ENCODE measurements around the gene TMED8. TPM values are rescaled to one million over a fixed set of nuclear protein-coding genes. Genes with fewer than 3 reads are reported as not detected.
A peak's percentile ranks its signal among the peaks of the same experiment; 100 is the strongest.

TMED8 gene
- total RNA-seq, 1 experiment from 2014 or later: 14.2 TPM

- TF ChIP-seq ZNF512 (CRISPR knock-in tag; IDR thresholded peaks at IDR 0.05; ENCODE audit: borderline replicate concordance): no peak
- no peak for TF ChIP-seq AFF4 (CRISPR knock-in tag; IDR thresholded peaks at IDR 0.05; ENCODE audit: borderline replicate concordance)
- TF ChIP-seq SMAD3 (CRISPR knock-in tag; IDR thresholded peaks at IDR 0.05; ENCODE audit: borderline replicate concordance): no peak
- TF ChIP-seq SOX15 (CRISPR knock-in tag; IDR thresholded peaks at IDR 0.05): no peak
These were observed 53.3 kb downstream of the TMED8 start (continued) for GRCh38 chr14:77323571-77323970.

GRCh38 chr14:77322951-77323350 is 53.9 kb downstream of the TMED8 start:
- 0 out of 2 replicates have a peak, but pooled peaks have one; percentile 27 for TF ChIP-seq HMGA2 (CRISPR knock-in tag; IDR thresholded peaks at IDR 0.05)
- TF ChIP-seq ZNF512 (CRISPR knock-in tag; IDR thresholded peaks at IDR 0.05; ENCODE audit: borderline replicate concordance): no peak
- no peaks in the 10 kb centered on the region for H3K9me3 Mint-ChIP-seq
- H3K27me3 Mint-ChIP-seq (ENCODE audit: low read depth): no peaks in the 10 kb centered on the region; the same call in 1 of the 2 replicates
- H3K4me1 Mint-ChIP-seq: peaks cover 49% of the 10 kb centered on the region
- DNase-seq (ENCODE audit: low spot score) (no peak), ATAC-seq (no peak)
- no peak overlapping the region for H3K4me3 Mint-ChIP-seq
- H3K27ac Mint-ChIP-seq: no peak overlapping the region
- CTCF ChIA-PET: interaction anchor here (2.3 kb wide), 1 partner anchor 136 kb away, joined by 12 read pairs; no protein-coding TSS in a partner anchor
- no peaks in the 10 kb centered on the region for H3K36me3 Mint-ChIP-seq
- POLR2A ChIA-PET: no interaction called here

- no peaks in the 10 kb centered on the region for H3K36me3 Mint-ChIP-seq
- CTCF ChIA-PET: interaction anchor here (0.6 to 2.3 kb wide), 6 partner anchors 19 to 137 kb away, joined by 3 to 12 read pairs (median 6); partner anchors contain the start of genes SAMD15, TMED8 and VIPAS39
- H3K4me1 Mint-ChIP-seq: peaks cover 49% of the 10 kb centered on the region
- peak overlapping the region; percentile 96 for H3K4me3 Mint-ChIP-seq
- no peaks in the 10 kb centered on the region; the same call in 1 of the 2 replicates for H3K27me3 Mint-ChIP-seq (ENCODE audit: low read depth)
- H3K9me3 Mint-ChIP-seq: no peaks in the 10 kb centered on the region
- no peak for ATAC-seq
- POLR2A ChIA-PET: no interaction called here
- no peak for DNase-seq (ENCODE audit: low spot score)
- peak overlapping the region; percentile 96 for H3K27ac Mint-ChIP-seq
- TF ChIP-seq ZNF425 (CRISPR knock-in tag; conservative IDR thresholded peaks at IDR 0.05) (no peak), IRF1 (CRISPR knock-in tag; IDR thresholded peaks at IDR 0.05) (no peak), ATF6 (CRISPR knock-in tag; IDR thresholded peaks at IDR 0.05) (no peak), ZBTB21 (CRISPR knock-in tag; IDR thresholded peaks at IDR 0.05; ENCODE audit: borderline replicate concordance) (no peak), FOXJ3 (CRISPR knock-in tag; IDR thresholded peaks at IDR 0.05; ENCODE audit: borderline replicate concordance) (no peak), EMX1 (CRISPR knock-in tag; IDR thresholded peaks at IDR 0.05) (no peak), MYBL2 (CRISPR knock-in tag; IDR thresholded peaks at IDR 0.05) (no peak), MLX (CRISPR knock-in tag; IDR thresholded peaks at IDR 0.05) (no peak), SMAD4 (CRISPR knock-in tag; IDR thresholded peaks at IDR 0.05) (no peak), GRHL2 (CRISPR knock-in tag; IDR thresholded peaks at IDR 0.05; ENCODE audit: insufficient replicate concordance, severe bottlenecking) (no peak), E2F5 (CRISPR knock-in tag; IDR thresholded peaks at IDR 0.05) (no peak), ZNF396 (CRISPR knock-in tag; IDR thresholded peaks at IDR 0.05; ENCODE audit: borderline replicate concordance) (no peak)
These were observed 54.5 kb downstream of the TMED8 start for GRCh38 chr14:77322250-77322902.

Data from WTC11 (cell line).